Transverse colon (tissue), 3 donors: Measurements from ENCODE around the gene GDF2.
A peak's percentile ranks its signal among the peaks of the same experiment; 100 is the strongest.

Experiments used
- CTCF ChIP-seq, 5 experiments: fragments of 200-600 bp in 3 of 5; fragments of 450-650 bp in 2 of 5; sonication (generic) in 3 of 5; IDR thresholded peaks; 1 replicate in 2 of 5; 2 replicates in 3 of 5; pipeline ENCODE4 v1.5.1; 2016 to 2017; ENCODE audit warnings: antibody characterized with exemption in 5 of 5, inconsistent platforms in 3 of 5, mild to moderate bottlenecking in 2 of 5, moderate library complexity in 1 of 5
- POLR2A ChIP-seq: fragments of 450-650 bp; IDR thresholded peaks from one replicate; pipeline ENCODE4 v1.6.1; 2016; ENCODE audit warnings: antibody characterized with exemption, mild to moderate bottlenecking, moderate library complexity

GRCh38 chr10:47361293-47361692 is 39.0 kb downstream of the GDF2 start:
- TF ChIP-seq CTCF (IDR thresholded peaks at IDR 0.05) (peak; percentile 50 to 70 (median 51)), POLR2A (no peak)
